Measurements from ENCODE around the gene TLE2.
A peak's percentile ranks its signal among the peaks of the same experiment; 100 is the strongest.
"Not testable (repeated sequence)": the region's sequence is repeated elsewhere in the genome, so short reads cannot be mapped to it uniquely, and the experiment has no call there.

The TLE2 gene

DNA sequence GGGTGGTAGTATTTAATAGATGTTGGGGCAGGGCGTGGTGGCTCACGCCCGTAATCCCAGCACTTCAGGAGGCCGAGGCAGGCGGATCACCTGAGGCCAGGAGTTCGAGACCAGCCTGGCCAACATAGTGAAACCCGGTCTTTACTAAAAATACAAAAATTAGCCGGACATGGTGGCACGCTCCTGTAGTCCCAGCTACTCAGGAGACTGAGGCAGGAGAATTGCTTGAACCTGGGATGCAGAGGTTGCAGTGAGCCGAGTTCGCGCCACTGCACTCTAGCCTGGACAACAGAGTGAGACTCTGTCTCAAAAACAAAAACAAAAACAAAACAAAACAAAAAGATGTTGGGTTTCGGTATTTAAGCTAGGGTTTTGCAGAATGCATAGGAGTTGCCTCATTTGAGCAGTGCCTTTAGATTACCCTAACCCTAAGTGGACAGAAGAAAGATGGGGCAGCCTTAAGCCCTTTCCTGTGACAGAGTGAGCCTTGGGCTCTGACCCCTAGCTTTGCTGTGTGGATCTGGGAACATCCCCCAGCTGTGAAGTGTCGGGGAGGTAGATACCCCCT lies 8.0 kb upstream of the TLE2 start:
- DNase-seq = not testable (repeated sequence)

- peak; percentile 91 for DNase-seq
These were observed 7.3 kb upstream of the TLE2 start for GRCh38 chr19:3036119-3036976.

DNA sequence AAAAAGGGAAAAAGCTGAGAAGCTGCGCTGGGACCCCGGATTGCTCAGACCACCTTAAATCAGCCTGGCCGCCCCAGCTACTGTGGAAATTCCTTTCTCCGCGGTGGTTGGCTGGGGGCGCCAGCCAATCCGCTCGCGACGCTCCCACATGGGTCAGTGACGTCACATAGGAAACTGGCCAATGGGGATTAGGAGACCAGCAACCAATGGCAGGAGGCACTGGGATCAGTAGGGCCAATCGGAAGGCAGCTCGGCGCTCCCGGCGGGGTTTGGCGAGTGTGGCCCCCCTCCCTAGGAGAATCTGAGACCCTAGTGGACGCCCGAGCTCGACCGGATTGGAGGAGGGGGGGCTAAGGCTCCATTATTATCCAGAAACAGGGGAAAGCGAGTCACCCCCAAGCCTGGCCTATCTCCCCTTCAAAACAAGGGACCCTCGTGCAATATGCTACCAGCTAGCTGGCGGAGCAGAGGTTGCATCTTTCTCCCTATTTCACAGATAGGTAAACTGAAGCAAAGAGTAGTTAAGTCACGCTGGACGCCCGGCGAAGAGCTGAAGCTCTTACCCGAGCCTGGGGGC lies 6.5 kb upstream of the TLE2 start:
- peak; percentile 91 for DNase-seq

GRCh38 chr19:3034656-3035541 lies 5.8 kb upstream of the TLE2 start:
- DNase-seq = no peak

GRCh38 chr19:3034406-3034655 lies 5.3 kb upstream of the TLE2 start:
- DNase-seq = no peak

- no peak for DNase-seq
These were observed 4.7 kb upstream of the TLE2 start for GRCh38 chr19:3033595-3034405.

GRCh38 chr19:3031607-3031867 lies 2.5 kb upstream of the TLE2 start:
- no peak for DNase-seq

- peak; percentile 44 for DNase-seq
These were observed 595 bp downstream of the TLE2 start for GRCh38 chr19:3028305-3029064.

- DNase-seq = no peak
These were observed 1.1 kb downstream of the TLE2 start for GRCh38 chr19:3027981-3028304.

DNA sequence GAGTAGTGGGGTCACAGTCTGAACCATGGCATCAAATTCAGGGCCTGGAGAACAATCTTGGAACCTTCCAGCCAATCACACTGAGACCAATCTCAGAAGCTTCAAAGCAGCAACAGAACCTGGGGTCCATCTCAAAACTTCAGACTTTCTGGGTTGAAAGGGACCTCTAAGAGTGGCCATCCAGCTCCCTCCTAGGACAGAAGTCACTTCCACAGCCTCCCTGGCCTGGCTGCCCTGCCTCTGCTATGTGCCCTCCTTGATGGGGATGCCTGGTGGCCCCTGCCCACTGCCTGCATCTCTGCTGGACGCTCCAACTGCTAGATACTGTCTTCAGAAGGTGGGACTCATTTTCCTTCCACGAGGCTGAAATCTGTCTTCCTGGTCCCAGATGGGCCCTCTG lies 1.8 kb downstream of the TLE2 start:
- no peak for DNase-seq

GRCh38 chr19:3026768-3027167 lies 2.3 kb downstream of the TLE2 start:
- DNase-seq = no peak

DNA sequence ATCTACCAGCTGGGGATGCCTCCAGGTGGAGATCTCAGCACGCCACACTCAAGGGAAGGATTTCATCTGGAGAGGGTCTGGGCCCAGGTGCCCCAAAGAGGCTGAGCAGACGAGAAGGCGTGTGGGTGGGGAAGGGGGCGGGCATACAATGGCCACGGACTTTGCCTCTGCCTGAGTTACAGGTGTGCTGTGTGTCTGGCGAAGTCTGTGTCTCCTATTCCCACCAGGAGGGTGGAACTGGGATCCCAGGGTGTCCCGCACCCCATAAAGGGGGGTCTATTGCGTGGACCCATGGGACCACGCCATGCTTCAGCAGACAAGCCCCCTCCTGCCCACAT lies 3.6 kb downstream of the TLE2 start:
- no peak for DNase-seq

DNA sequence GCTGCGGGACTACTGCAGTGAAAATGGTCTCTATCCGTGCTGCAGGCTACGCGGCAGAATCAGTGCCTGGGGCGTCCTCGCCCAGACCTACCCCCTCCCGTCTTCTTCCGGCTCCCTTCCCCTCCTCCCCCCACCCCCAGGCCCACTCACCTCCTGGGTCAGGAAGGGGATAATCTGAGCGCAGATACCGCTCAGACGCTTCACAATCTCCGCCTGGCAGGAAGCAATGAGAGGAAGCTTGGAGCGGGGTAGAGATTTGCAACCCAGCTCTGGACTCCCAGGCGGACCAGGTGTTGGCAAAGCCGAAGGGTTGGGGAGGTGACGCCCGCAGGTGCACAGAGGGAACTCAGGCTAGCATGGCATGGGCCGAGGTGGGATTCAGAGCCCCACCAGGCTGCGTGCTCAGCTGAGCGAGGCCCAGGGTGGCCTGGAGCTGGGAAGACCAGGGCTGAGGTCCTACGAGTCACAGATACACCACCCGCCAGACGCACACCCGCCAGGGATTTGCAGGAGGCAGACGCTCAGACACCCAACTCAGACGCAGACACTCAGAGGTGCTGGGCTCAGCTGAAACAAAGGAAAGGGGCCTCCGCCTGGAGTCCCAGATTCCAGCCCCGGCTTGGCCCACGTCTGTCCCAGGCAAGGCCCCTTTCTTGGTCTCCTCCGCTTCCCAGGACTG lies 4.1 kb downstream of the TLE2 start:
- peak; percentile 45 for DNase-seq

- DNase-seq = no peak
These were observed 4.6 kb downstream of the TLE2 start for GRCh38 chr19:3024509-3024869.

- no peak for DNase-seq
These were observed 8.6 kb downstream of the TLE2 start for GRCh38 chr19:3020321-3020960.

GRCh38 chr19:3019211-3019854 lies 9.7 kb downstream of the TLE2 start:
- no peak for DNase-seq

- DNase-seq = no peak
These were observed 11.2 kb downstream of the TLE2 start for GRCh38 chr19:3017923-3018322.

DNA sequence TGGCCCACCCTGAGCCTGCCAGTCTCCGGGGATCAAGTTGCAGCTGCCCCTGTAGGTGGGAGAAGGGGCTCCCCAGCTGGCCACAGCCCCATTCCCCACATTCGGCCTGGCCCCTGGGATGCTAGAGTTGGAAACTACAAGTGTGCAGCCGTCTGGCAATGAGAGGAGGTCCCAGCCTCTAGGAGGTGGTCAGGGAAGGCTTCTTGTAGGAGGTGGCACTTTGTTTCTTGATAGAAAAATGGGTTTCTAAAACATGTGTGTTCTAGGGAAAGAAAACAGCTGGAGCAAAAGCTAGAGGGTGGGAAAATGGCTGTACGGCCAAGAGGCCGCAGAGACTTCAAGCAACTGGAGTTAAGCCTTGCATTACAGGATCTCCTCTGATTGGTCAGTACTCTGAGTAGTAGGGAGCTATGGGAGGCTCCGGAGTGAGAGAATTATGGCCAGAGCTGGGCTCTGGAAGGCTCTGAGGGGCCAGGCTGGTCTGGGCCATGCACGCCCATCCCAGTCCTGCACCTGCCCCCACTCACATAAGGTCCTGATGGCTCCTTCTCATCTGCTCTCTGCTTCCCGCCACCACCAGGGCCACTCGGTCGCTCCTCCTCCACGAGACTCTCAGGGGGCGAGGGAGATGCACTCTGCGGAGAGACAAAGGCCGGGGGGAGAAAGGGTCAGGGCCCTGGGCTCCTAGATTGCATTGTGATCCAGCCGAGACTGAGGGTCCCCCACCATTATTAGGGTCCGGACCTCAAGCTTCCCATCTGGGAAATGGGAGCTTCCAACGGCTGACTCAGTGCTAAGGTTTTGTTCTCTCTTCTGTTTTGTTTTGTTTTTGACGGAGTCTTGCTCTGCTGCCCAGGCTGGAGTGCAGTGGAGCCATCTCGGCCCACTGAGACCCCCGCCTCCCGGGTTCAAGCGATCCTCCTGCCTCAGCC lies 13.7 kb downstream of the TLE2 start:
- no peak for DNase-seq

GRCh38 chr19:3014135-3014534 lies 14.9 kb downstream of the TLE2 start:
- DNase-seq = no peak
